Measurements from ENCODE around the gene GFER. TPM values are rescaled to one million over a fixed set of nuclear protein-coding genes. Genes with fewer than 3 reads are reported as not detected.
A peak's percentile ranks its signal among the peaks of the same experiment; 100 is the strongest.

The GFER gene
- total and polyA plus RNA-seq, 5 donors, result 19.6 to 31.7 (median 22.4) TPM

- intact Hi-C loops (cut with DNase I), result no loop called here
- ATAC-seq (no peak), DNase-seq (no peak)
Observed at GRCh38 chr16:1965396-1966001, 18.5 kb upstream of the GFER start.

GRCh38 chr16:1966460-1966859 lies 17.5 kb upstream of the GFER start, which contains the start of gene RNF151:
RNF151 (plus strand) TSS chr16:1966856; CDS start chr16:1966882, 26 bp downstream.
- Histone ChIP-seq H3K4me1 (ENCODE audit: control insufficient read depth, insufficient read depth, low read length) (peaks cover 17% of the 10 kb centered on the region), H3K27ac (ENCODE audit: low read length) (no peak within 1 kb of the TSS), H3K4me3 (ENCODE audit: low read length) (peak within 1 kb of the TSS; percentile 81), H3K27me3 (ENCODE audit: control insufficient read depth, insufficient read depth) (no peaks in the 10 kb centered on the region), H3K9me3 (ENCODE audit: control insufficient read depth, low read length) (no peaks in the 10 kb centered on the region)
- ATAC-seq (no peak), DNase-seq (no peak)
- intact Hi-C loops (cut with DNase I), result no loop called here
- WGBS, result 96% methylated on average over 6 of the region's 6 CpGs

More at GRCh38 chr16:1965396-1966001, 18.5 kb upstream of the GFER start:
- Histone ChIP-seq H3K27me3 (ENCODE audit: control insufficient read depth, insufficient read depth) (no peaks in the 10 kb centered on the region), H3K4me3 (ENCODE audit: low read length) (peak overlapping the region; percentile 81), H3K27ac (ENCODE audit: low read length) (peak overlapping the region; percentile 83), H3K4me1 (ENCODE audit: control insufficient read depth, insufficient read depth, low read length) (peaks cover 13% of the 10 kb centered on the region), H3K9me3 (ENCODE audit: control insufficient read depth, low read length) (no peaks in the 10 kb centered on the region)
- WGBS, result 22% methylated on average over 24 of the region's 24 CpGs

- DNase-seq, result no peak
- H3K27ac ChIP-seq (ENCODE audit: low read length), result no peak overlapping the region
- WGBS, result 88% methylated on average over 41 of the region's 41 CpGs
- ATAC-seq, result no peak
- H3K4me1 ChIP-seq (ENCODE audit: control insufficient read depth, insufficient read depth, low read length), result peaks cover 21% of the 10 kb centered on the region
- H3K4me3 ChIP-seq (ENCODE audit: low read length), result no peak overlapping the region
- H3K9me3 ChIP-seq (ENCODE audit: control insufficient read depth, low read length), result no peaks in the 10 kb centered on the region
- intact Hi-C loops (cut with DNase I), result no loop called here
- no peaks in the 10 kb centered on the region for H3K27me3 ChIP-seq (ENCODE audit: control insufficient read depth, insufficient read depth)
Observed at GRCh38 chr16:1968146-1968953, 15.6 kb upstream of the GFER start.

GRCh38 chr16:1971796-1972489 lies 12.1 kb upstream of the GFER start, which contains the start of gene TBL3:
TBL3 (plus strand) TSS chr16:1972053; CDS start chr16:1972165, 112 bp downstream.
- H3K27ac ChIP-seq (ENCODE audit: low read length), result peak within 1 kb of the TSS; percentile 86
- intact Hi-C loops (cut with DNase I), result no loop called here
- H3K4me1 ChIP-seq (ENCODE audit: control insufficient read depth, insufficient read depth, low read length), result peaks cover 9% of the 10 kb centered on the region
- H3K9me3 ChIP-seq (ENCODE audit: control insufficient read depth, low read length), result no peaks in the 10 kb centered on the region
- DNase-seq (peak; percentile 94 to 98 (median 97)), ATAC-seq (peak; percentile 94)
- WGBS, result under 1% methylated on average over 78 of the region's 78 CpGs
- H3K4me3 ChIP-seq (ENCODE audit: low read length), result peak within 1 kb of the TSS; percentile 78
- H3K27me3 ChIP-seq (ENCODE audit: control insufficient read depth, insufficient read depth), result no peaks in the 10 kb centered on the region

- Histone ChIP-seq H3K27ac (ENCODE audit: low read length) (no peak overlapping the region), H3K27me3 (ENCODE audit: control insufficient read depth, insufficient read depth) (no peaks in the 10 kb centered on the region), H3K4me3 (ENCODE audit: low read length) (peak overlapping the region; percentile 78), H3K4me1 (ENCODE audit: control insufficient read depth, insufficient read depth, low read length) (peaks cover 9% of the 10 kb centered on the region), H3K9me3 (ENCODE audit: control insufficient read depth, low read length) (no peaks in the 10 kb centered on the region)
- peak in 2 of 3 donors; percentile 19 to 59 for DNase-seq
- WGBS, result 3% methylated on average over 22 of the region's 22 CpGs
- ATAC-seq, result no peak
- intact Hi-C loops (cut with DNase I), result no loop called here
Observed at GRCh38 chr16:1972490-1972877, 11.5 kb upstream of the GFER start.

- peaks cover 9% of the 10 kb centered on the region for H3K4me1 ChIP-seq (ENCODE audit: control insufficient read depth, insufficient read depth, low read length)
- WGBS, result 90% methylated on average over 16 of the region's 16 CpGs
- no peak overlapping the region for H3K27ac ChIP-seq (ENCODE audit: low read length)
- DNase-seq (peak in 1 of 3 donors; percentile 12), ATAC-seq (no peak)
- no peaks in the 10 kb centered on the region for H3K27me3 ChIP-seq (ENCODE audit: control insufficient read depth, insufficient read depth)
- H3K9me3 ChIP-seq (ENCODE audit: control insufficient read depth, low read length), result no peaks in the 10 kb centered on the region
- intact Hi-C loops (cut with DNase I), result no loop called here
- H3K4me3 ChIP-seq (ENCODE audit: low read length), result no peak overlapping the region
Observed at GRCh38 chr16:1973461-1974156, 10.4 kb upstream of the GFER start.

- Histone ChIP-seq H3K27ac (ENCODE audit: low read length) (no peak overlapping the region), H3K4me3 (ENCODE audit: low read length) (no peak overlapping the region), H3K4me1 (ENCODE audit: control insufficient read depth, insufficient read depth, low read length) (peaks cover 9% of the 10 kb centered on the region), H3K27me3 (ENCODE audit: control insufficient read depth, insufficient read depth) (no peaks in the 10 kb centered on the region), H3K9me3 (ENCODE audit: control insufficient read depth, low read length) (no peaks in the 10 kb centered on the region)
- ATAC-seq, result no peak
- peak in 2 of 3 donors; percentile 8 to 62 for DNase-seq
- WGBS, result 93% methylated on average over 42 of the region's 42 CpGs
- intact Hi-C loops (cut with DNase I), result no loop called here
Observed at GRCh38 chr16:1974157-1975070, 9.6 kb upstream of the GFER start.

- Histone ChIP-seq H3K4me1 (ENCODE audit: control insufficient read depth, insufficient read depth, low read length) (peaks cover 9% of the 10 kb centered on the region), H3K27me3 (ENCODE audit: control insufficient read depth, insufficient read depth) (no peaks in the 10 kb centered on the region), H3K27ac (ENCODE audit: low read length) (no peak overlapping the region), H3K9me3 (ENCODE audit: control insufficient read depth, low read length) (no peaks in the 10 kb centered on the region), H3K4me3 (ENCODE audit: low read length) (no peak overlapping the region)
- DNase-seq (no peak), ATAC-seq (no peak)
- intact Hi-C loops (cut with DNase I), result no loop called here
- WGBS, result 93% methylated on average over 33 of the region's 33 CpGs
Observed at GRCh38 chr16:1975432-1976215, 8.4 kb upstream of the GFER start.

- Histone ChIP-seq H3K4me1 (ENCODE audit: control insufficient read depth, insufficient read depth, low read length) (peaks cover 5% of the 10 kb centered on the region), H3K4me3 (ENCODE audit: low read length) (no peak overlapping the region), H3K27me3 (ENCODE audit: control insufficient read depth, insufficient read depth) (no peaks in the 10 kb centered on the region), H3K27ac (ENCODE audit: low read length) (no peak overlapping the region), H3K9me3 (ENCODE audit: control insufficient read depth, low read length) (no peaks in the 10 kb centered on the region)
- no peak for ATAC-seq
- whole genome bisulfite sequencing, result 96% methylated on average over 8 of the region's 8 CpGs
- no peak for DNase-seq
- intact Hi-C loops (cut with DNase I), result no loop called here
Observed at GRCh38 chr16:1976216-1976520, 7.8 kb upstream of the GFER start.

All from right cardiac atrium (tissue), 5 donors.